NOMO-1 treated with dmso at 0.1 percent for 144 hours (cell line): ENCODE results near the gene CHN2.
A peak's percentile ranks its signal among the peaks of the same experiment; 100 is the strongest.

Experiments
- DNase-seq: peaks from one replicate; lab custom pipeline; 2025; ENCODE audit not compliant: unreplicated experiment; lab: John Stamatoyannopoulos, UW

The CHN2 gene

DNA sequence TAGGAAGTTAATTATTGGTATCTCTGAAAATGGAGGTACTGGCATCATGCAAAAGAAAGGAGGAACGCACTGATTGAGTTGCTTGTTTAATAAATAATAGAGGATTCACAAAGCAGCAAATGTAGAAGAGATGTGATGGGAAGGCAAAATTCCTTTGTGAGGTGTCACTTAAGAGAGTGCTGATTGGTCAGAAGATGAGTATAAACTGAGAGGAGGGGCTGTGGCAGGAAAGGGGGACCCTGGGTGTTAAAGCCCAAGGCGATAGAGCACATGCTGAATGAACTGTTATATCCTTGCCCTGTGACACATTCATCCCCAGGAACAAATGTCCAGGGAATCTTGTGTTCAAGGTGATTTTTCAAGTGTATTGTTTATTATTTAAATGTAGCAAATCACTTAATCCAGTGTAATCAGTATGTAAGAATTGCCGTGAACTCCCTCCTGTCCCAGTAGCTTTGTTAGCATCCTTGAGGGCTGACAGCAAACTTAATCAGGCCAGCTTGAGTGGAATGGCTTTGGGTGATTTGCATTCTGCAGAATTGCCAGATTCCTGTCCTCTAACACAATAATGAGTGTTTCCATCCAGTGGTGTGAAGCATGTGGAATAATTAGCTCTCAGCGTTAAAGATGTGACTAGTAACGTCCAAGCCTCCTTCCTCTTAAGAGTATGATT, 111.9 kb downstream of the CHN2 start:
- no peak for DNase-seq

DNA sequence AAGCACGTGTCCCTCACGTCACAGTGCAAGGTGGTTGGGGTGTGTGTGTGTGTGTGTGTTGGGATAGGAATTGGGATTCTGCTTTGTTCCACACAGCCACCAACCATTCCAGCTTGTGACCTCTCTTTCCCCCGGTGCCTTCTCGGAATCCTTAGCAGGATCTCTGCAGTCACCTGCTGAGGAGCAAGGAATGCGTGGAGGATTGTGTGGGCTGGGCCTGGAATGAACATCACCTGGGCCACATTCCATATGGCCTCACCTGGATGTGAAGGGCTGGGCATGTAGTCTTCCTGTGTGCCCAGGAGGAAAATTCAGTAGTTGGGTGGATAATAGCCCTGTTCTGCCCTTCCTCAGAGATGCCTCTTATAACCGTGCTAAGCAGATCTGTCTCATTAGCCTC, 113.8 kb downstream of the CHN2 start:
- no peak for DNase-seq

DNA sequence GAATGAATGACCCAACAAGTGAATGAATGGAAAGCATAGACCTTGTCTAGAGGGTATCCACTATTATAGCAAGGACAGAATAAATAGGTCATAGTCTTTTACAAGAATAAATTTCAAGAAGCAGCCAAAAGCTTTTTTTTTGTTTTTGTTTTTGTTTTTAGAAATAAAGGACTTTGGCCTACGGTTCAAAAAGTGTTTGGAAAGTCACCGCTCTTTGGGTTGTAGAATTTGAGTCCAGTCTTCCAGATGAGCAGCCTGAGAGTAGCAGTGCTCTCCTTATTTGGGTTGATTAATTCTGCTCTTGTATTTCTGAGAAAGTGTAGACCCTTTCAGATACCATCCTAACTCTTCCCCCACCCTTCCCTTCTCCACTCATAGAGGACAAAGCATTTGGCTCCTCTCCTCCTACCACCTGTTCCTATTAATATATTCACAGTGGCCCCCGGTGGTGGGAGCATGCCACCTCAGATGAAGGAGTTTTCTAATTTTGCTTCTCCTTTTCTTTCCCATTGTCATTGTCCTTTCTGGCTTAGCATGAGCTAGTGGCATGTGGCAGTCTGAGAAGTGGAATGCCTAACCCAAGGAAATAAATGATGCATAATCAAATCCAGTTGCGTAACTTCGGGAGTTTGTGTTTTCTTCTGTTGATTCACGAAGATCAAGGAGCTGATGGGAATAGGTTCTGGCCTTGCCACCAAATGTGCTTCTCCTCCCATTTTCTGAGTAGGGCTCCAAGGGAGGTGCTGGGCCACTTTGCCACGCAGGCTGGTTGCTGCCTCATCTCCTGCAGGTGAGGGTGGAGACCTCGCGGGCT, 114.7 kb downstream of the CHN2 start:
- no peak for DNase-seq

DNA sequence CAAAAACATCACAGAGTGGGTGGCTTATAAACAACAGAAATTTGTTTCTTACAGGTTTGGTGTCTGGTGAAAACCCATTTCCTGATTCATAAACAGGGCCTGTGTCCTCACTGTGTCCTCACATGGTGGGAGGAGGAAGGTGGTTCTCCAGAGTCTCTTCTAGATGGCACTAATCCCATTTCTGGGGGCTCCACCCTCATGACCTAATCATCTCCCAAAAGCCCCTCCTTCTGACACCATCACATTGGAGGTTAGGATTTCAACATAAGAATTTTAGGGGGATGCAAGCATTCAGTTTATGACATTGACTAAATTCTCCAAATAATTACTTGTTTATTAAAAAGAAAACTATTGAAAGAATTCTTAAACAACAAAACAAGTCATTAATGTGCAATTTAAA, 116.0 kb downstream of the CHN2 start:
- DNase-seq, result no peak

DNA sequence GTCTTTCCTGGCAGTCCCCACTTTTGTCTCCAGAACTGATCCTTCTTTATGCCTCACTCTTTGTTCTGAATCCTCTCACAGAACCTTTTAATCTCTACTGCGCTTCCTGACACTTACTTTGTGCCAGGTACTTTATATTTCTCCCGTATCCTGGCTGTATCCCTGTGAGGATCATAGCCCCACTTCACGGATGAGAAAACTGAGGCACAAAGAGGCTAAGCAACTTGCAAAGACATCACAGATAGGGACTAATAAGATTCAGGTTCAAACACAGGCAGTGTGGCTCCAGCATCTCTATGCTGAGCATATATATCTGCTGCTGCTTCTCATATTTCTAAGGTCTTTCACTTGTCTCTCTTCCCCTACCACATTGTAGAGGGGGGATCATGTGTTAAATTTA, 116.7 kb downstream of the CHN2 start:
- DNase-seq, result no peak

DNA sequence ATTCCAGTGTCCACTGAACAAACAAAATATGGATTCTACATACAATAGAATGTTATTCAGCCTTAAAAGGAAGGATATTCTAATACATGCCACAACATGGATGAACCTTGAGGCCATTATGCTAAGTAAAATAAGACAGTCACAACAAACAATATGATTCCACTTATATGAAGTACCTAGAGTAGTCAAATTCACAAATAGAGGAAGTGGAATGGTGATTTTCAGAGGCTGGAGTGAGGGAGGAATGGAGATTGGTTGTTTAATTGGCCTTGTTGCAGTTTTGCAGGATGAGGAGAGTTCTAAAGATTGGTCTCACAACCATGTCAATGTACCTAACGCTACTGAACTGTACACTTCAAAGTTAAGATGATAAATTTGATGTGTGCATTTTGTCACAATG, 119.6 kb downstream of the CHN2 start:
- DNase-seq, result no peak

DNA sequence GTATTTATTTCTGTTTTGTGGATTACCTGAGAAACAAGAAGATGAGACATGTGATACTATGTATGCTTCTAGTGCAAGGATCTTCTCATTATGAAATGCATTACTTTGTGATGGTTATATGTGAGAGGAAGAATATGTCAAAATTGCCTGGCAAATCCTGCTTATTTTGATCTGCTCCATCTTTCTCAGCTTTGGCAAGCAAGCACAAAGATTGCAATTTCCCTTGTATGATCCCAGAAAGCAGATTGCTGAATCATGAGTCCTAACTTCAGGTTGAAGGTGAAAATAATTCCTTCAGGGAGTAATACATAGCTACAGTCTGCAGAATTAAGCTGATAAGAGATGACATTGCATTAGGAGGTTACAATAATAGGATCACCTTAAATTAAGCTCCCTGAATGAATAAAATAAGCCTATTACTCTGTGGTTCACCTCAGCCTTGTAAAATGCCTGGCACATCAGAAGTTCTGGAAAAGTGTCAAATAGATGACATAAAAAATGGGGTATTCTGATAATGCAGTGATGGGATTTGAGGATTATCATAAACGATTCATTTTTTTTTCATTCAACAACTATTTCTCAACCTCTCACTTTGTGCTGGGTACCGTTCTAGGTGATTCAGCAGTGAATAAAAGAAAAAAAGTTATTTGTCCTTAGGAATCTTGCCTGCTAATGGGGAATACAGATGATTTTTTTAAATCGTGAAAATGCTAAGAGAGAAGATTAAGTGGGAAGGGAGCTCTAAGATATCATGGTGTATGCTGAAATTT, 120.7 kb downstream of the CHN2 start:
- DNase-seq, result no peak

DNA sequence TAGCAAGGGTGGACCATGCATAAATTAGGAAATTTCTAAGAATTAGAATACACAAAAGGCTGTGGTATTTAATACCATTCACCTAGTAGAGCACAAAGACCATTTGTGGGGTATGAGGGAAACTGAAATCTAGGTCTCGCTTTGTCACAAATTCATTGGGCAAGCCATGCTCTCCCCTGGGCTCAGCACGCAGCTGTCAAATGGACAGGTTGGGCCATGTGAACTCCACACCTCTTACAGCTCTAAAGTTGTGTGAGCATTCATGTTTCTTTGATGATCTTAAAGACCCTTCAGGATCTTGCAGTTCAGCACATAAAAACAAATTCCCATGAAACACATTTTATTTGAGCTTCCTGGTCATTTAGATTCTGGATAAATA, 121.3 kb downstream of the CHN2 start:
- no peak for DNase-seq

DNA sequence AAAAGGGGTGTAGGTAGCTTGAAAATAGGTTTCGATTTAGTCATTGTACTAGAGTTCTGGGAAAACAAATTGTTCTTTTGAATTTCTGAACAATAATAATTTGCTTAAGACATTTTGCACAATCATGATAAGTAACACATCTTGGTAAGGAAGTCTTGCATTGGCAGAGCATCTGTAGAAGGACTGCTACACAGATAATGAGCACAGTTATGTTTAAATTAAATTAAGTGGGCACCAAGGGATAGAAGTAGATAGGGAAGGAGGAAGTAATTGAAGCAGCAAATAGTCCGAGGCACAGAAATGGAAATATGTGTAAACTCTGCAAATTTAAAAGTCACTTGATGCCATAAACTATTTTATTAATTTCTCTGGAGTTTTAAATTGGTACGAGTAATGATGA, 122.4 kb downstream of the CHN2 start:
- no peak for DNase-seq

DNA sequence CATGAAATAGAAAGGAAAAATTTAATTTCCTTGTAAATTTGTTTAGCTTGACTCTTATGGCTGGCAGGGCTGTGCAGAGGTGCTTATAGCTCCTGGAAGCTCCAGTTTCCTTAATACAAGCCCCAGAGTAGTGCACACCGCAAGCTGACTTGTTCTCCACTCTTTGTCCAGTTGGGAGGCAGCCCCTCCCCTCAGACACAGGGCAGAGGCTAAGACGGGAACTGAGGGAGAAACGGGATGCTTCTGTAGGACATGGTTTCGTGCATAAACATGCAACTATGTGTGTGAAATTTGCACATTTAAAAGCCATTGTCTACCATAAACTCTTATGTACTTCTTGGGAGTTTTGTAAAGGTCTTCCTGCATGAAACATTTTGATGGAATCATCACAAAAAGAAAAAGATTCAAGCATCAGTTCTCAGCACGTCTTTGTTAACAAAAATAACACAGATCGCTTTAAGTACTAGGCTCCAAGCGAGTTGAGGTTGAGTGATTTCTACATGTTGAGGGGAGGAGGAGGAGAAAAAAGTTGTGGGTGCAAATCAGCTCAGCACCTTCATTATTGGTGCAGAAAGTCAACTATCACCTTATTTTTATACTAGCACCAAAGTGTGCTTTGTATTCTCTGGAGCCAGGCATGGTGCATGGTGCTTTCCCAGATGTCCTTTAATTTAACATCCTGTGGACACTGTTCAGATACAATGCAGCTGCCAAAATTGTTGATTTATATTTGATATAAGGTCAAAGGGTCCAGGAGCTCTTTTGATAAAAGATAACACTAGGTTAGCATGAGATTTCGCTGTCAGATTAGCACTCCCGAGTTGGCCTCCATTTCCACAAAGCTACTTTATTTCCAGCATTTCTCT, 124.5 kb downstream of the CHN2 start:
- DNase-seq, result no peak

DNA sequence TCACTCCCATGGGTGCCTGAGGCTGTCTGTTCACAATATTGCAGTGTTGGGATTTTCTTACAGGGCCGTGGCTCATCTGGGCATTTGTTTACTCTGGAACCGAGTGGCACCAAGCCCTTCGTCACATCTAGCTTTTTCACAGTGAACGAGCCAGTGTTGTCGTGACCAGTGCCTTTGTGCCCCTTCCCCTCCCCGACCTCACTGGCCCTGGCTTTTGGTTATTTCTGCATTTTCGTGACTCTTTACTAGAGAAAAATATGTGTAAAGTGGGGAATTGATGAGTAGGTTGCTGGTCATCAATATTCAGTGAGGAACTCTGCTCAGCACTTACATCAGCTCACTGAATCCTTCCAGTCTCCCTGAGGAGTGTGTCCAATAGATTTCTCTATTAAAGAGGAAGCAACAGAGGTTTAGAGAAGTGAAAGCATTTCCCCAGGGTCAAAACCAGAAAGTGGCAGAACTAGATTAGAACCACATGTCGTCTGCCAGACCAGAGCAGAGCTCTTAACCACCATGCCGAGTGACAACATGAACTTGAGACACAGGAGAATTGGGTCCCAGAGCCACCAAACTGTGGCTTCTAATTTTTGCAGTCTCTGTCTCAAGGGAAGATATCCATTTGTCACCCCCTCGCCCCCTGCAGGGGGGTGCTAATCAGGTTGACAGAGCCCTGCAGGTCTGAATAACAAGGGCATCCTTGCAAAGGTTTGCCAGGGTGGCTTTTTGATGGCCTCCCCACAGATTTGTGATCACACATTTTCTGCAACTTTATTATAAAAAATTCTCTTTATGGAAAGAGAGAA, 125.3 kb downstream of the CHN2 start:
- DNase-seq, result peak; percentile 89

DNA sequence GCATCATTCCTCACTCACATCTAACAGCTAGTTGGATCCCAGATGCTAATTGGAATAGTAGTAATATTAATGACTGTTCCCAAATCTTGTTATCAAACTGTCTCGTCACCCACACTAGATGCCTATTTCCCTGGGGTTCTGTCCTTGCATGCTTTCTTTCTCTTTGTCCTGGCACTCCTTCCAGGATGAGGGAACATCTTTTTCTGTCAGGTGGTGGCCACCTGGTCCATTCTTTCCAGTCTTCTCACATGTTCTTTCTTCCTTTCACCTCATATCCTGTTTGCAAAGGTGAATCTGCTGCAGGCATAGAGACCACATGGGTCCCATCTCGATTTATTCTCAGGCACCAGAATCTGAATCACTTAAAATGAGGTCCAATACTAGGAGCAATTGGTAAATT, 126.0 kb downstream of the CHN2 start:
- no peak for DNase-seq

DNA sequence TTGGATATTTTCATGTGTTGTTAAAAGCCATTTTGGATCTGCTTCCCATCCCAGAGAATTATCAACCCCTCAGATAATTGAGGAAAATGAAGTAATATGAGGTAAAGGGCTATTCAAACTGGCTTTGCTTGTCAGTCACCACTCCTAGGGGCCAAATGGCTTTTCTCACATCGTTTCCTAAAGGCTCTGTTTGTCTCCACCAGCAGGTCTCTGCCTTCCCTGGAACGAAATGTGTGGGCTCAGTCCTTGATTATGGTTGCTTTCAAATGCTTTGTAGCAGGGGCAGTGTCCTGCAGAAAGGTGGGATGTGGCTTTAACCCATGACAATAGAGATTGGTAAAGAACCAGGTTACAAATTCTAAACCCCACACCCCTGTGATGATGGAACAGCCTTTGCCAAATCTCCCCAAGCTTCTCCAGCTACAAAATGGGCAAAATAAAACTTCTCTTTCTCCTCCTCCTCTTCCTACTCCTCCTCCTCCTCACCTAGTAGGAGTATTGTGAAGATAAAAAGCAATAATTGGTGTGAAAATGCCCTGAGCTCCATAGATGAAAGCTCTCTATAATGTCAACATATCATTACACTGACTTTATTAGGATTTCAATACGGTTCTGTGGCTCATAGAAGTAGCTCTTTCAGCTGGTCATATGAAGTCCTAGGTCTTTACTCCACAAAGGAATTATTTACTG, 127.6 kb downstream of the CHN2 start:
- DNase-seq, result no peak

DNA sequence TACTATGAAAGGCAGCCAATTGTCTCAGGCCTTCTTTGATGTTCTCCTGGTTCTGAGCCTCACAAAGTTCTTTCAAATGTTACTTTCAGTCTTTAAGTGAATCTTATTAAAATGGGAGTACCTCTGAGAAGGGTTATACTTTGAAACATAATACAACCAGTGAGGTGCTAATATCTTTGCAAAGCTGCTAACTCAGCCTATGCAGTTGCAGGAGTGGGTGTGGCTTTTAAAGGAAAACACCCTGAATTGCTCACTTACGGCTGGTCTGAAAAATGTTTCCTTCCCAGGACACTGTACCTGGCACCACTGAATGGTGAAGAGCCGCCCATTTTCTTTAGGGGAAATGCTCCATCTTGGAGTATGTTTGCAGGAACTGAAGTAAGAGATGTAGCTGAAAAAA, 130.9 kb downstream of the CHN2 start:
- no peak for DNase-seq

DNA sequence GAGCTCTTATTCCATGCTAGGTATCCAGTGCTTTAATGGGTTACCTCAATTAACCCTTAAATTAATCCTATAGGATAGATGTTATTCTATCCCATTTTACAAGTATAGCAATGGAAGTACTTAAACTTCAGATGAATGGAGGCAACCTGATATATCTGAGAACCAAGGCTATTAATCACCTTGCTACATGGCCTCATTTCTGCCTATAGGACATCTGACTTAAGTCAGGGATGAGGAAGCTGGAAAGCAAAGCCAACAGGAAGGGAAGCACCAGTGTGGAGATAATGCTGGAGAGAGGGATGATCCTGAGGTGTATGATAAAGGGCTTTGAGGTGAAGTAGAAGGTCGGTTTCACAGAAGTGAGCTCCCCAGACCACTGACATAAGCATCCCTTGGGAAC, 132.3 kb downstream of the CHN2 start:
- DNase-seq, result no peak

DNA sequence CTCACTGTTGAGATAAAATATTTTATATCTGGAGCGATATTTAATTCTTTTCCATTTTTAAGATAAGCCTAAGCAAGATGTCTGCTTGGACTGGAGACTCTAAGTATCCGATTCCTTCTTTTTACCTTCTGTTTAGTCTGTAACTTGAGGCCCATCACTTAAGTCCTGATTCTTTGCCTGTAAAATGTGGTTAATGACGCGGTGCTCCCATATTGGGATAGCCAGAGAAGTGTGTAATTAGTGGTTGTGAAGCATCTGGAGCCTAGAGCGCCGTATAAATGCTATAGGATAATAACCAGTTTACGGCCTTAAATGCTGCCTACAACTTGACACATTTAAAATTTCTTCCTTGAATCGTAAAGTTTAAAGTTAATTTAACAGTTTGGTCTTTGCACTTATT, 132.9 kb downstream of the CHN2 start:
- DNase-seq, result no peak

DNA sequence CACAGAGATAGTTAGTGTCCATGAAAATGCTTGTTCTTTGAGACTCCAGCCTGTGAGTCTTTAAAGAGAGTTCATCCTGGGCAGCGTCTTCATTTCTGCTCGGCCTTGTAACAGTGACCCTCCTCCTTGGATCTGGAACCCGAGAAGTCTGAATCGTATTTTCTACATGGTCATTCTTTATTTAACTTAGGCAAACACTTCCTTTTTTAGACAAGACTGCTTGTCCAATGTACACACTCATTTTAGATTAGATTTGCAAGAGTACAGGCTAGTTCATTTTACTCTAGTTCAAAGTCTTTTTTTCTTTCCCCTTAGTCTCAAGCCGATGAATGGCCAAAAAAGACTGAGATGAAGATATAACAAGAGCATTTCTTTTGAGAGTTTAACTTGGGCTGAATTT, 133.5 kb downstream of the CHN2 start:
- DNase-seq, result peak; percentile 24

DNA sequence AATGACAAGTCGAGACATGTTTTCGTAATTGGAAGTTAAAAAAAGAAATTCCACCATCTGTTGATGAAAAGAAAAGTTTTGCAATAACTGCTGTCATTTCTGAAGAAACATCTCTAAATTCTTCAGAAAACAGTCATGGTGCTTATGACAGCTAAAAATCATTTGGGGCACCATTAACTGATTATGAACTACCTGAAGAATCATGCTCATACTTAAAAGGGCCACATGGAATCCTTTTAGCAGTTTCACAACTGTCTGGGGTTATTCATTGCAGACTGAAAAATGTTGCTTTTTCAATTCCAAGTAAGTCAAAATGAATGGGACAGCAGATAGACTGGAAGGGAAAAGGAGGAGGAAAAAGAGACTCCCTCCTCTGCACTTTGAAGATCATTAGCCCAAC, 134.2 kb downstream of the CHN2 start:
- DNase-seq, result peak; percentile 57

DNA sequence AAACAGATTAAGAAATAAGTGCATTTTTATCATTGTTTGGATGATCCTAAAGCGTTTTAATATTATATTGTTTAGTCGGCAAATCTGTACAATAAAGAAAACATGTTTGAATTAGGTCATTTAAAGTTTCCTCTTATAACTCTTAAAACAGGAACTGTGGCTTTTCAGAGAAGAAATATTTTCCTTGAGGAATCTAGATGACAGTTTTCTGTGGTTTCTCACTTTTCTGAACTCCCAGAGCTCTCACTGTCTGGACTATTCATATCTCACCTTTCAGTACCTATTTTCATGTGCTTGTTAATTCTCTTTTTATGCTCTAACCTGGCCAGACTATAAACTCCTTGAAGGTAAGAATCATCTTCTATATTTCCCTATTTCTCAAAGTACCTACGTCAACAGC, 135.1 kb downstream of the CHN2 start:
- no peak for DNase-seq

DNA sequence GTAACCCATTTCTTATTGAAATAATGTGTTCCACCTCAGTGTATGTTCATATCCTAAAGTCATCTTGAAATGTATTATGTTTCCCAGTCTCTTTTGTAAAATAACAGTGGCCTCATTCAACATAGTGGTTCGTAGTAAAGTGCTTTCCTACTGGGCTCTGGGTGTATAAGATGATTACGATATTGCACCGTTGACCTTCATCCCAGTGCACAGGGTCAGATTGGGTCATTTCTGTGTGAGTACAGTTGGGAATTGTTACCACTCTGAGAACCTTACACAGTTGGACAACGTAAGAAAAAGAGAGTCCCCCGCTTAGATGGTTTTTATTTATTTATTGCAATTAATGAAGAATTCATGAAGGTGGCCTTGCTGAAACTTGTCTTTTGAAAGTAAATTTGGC, 135.6 kb downstream of the CHN2 start:
- DNase-seq, result no peak
